GM19351 (cell line): ENCODE results near the gene NECTIN1.

ENCODE experiments used
- ATAC-seq: cut with Tn5 transposase; IDR thresholded peaks from one replicate; pipeline ENCODE4 v1.9.1; 2021; ENCODE audit warnings: mild to moderate bottlenecking, moderate library complexity; ENCODE audit not compliant: unreplicated experiment

Gene NECTIN1

DNA sequence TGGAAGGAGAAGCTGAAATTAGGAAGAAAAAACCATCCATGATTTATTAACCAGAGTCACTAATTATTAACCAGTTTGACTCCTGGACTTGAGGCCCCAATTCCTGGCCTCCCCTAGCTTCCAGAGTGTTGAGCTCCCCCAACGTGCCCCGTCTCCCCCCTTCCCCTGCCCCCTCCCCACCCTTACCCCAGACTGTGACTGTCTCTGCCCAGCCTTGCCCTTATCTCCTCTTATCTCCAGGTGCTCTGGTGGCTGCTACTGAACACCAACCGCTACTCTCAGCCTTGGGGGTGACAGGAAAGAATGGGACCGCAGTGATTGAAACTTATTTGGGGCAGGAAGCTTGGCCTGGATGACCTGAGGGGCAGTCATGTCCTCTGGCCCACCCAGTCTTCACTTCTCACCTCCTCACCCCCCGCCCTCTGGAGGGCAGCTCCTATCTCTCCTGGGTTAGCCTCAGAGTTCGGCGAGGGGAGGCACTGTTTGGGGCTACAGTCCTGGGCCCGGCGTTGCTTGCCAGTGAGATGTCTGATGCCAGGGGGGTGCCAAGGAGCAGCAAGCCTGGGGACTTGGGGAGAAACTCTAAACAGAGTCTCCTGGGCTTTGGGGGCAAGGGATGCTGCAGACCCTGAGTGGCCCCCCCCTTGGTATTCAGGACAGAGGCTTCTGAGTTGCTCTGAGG is 15.5 kb downstream of the NECTIN1 start:
- ATAC-seq, result no peak

DNA sequence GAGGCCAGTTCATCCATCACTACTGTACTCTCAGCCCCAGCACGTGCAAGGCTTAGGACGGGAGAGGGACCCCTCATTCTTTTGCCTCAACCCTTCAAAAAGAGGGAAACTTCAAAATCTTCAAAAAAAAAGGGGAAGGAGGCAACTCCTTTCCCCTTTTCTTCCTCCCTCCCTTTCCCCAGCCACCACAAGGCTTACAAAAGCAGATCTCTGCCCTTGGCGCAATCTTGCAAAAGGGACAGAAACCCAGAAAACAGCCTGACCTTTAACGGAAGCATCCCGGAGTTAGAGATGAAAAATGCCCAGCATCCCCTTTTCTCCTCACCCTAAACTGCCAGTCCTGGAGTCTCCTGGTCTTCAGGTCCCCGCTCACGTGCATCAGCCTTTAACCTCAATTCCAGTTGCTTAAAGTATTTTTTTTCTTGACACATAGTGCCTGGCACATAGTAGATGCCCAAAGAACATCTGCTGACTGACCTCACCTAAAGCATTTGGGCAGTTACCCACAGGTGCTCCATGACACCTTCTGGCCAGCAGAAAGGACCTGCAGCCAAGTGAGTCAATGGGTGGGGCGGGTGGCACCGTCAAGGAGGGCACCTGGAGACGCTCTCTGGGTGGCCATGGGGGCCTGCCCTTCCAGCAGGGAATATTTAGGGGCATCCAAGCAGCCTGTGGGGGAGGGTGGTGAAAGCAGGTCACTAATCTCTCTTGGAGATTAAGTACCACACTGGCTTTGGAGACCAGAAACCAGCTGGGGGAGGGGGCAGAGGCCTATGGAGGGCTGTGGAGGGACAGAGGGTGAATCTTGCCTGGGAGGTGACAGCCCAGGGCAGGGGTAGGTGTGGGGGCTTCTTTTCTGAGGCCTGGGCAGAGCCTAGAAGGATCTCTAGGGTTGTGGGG is 16.3 kb downstream of the NECTIN1 start:
- ATAC-seq, result no peak

DNA sequence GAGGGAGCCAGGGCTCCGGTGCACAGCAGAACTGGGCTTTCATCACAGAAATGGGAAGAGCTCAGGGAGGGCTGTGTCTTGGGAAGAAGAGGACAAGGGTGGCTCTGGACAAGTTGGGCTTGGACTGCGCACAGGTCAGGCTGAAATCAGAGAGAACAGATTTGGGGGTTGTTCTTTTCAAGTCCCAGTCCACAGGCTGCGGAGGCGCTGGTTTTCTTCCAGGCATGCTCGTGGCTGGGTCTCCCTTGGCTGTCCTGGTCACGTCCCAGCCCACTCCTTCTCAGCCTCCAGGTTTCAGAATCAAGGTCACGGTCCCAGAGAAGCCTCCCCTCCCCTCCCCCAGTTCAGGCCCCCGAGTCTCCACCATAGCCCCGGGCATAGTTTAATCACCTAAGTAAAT is 17.0 kb downstream of the NECTIN1 start:
- ATAC-seq, result no peak

DNA sequence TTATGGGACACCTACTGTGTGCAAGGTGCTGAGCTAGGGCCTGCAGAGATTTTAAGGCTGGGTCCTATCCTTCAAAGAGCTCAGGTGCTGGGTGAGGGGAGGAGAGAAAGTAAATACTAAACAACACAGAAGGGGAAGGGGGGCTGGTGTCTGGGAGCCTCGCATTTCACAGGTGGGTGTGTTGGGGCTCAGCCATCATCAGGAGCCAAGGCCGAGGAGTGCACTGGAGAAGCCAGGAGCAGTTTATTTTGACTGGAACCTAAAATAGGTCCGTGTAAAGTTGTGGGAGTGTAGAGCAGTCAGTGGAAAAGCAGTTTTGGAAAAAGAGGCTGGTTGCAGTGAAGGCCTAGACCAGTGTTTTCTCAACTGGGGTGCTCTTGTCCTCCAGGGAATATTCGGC is 17.5 kb downstream of the NECTIN1 start:
- ATAC-seq, result no peak

DNA sequence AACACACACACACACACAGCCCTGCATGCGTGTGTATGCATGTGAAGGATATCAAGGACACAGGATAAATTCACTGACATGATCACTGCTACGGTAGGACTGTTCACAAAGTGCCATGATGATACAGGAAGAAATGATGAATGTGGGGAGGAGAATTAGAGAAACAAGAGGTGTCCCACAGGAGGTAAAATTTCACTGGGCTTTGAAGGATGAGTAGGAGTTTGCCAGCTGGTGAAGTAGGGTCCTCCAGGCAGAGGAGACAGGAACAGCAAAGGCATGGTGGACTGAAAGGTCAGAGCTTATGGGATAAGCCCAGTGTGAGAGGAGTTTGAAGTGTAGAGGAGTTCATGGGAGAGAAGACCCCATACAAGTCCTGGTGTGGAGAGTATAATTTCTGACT is 18.6 kb downstream of the NECTIN1 start:
- ATAC-seq, result no peak

DNA sequence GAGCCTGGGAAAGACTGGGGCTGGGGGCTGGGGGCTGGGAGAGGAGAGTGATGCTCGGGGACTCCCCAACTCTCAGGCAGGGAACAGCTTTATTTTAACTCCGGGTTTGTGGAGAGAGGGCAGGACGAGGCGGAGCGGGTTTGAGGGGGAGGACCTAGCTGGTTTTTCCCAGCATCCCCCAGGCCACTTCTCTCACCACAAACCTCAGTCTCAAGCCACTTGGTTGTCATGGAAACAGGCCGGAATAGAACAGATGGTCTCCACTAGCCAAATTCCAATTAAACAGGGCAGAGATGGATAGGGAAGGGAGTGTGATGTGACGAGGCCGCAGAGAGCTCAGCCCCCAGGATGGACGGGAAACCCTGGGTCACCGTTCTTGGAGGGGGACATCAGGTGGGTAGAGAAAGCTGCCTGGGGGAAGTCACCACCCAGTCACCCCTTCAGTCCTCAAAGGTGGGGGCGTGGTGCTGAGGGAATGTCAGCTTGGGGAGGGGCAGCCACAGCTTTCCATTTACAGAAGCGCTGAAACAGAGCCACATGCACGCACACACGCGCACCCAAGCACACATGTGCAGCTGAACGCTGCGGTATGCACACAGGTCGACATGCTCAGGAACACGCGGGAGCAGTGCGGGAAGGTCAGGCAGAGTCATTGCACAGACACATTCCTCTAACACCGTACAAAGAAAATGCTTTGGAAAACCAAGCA is 19.2 kb downstream of the NECTIN1 start:
- no peak for ATAC-seq

DNA sequence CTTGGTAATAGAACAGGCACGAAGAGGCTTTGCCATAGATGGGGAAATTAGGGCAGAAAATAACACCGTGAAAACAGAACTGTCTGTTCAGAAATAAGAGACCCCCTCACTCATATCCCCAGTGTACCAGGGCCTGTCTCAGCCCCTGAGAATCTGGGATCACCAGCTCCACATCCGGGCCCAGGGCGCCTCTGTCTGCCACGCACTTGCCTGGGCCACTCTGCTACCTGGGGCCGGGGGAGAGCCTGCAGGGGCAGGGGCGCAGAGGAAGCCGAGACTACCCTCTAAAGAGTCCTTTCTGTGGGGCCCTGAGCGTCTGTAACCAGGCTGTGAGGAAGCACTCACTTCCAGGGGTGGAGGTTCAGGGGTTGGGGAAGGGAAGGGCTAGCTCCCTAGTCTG is 19.8 kb downstream of the NECTIN1 start:
- no peak for ATAC-seq

DNA sequence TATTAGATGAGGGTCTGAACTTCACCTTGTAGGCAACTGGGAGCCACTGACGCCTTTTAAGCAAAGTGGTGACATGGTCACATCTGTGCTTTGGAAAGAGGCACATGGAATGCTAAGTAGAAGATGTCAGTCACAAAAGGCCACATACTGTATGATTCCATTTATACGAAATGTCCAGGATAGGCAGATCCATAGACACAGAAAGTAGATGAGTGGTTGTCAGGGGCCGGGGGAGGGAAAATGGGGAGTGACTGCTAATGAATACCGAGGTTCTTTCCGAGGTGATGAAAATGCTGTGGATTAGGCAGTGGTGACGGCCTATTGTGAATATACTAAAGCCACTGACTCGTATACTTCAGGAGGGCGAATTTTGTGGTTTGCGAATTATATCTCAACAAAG is 20.6 kb downstream of the NECTIN1 start:
- no peak for ATAC-seq

DNA sequence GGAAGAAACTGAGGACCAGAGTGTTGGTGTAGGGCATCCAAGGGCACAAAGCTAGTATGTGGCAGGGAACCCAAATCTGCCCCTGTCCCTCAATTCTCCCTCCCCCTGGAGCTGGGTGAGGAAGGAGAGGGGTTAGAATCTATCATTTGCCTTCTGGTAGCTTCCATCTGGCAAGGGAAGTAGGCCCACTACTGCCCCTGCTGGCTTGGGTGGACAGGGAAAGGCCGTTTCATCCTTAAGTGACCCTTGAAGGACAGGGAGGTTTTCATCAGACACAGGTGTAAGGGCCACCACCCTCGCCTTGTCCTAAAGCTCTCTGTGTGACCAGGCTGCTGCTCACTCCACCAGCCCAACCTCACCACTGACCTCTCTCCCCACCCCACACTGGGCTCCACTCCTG is 22.1 kb downstream of the NECTIN1 start:
- no peak for ATAC-seq

DNA sequence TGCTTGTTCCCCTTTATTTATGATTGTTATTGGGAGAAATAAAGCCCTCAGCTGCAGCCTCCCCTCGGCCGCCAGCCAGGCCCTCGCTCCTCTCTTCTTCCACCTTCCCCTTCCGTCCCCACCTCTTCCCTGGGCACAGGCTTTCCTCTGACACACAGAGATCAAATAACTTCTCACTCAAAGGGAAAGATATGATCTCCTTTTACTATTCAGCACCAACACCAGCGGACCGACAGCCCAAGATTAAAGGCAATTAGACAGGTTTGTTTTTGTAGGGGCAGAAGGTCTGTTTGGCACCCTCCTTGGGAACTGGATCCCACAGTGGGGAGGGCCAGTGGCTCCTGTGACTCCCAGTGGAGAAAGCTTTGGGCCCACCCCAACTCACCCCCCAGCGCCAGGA is 23.0 kb downstream of the NECTIN1 start:
- ATAC-seq, result no peak

DNA sequence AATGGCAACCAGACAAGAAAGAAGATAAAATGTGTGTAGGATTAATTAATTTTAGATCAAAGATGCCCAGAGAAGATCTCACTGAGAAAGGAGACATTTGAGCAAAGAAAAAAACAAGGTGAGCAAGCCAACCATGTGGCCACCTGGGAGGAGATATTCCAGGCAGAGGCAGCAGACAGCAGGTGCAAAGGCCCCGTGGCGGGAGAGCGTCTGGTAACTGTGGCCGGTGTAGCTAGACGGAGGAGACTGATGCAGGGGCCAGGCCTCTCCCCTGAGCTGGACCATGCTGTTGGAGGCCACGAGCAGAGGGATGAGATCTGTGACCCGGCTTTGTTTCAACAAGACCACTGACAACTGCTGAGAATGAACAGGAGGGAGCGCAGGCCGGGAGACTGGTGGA is 23.6 kb downstream of the NECTIN1 start:
- no peak for ATAC-seq

DNA sequence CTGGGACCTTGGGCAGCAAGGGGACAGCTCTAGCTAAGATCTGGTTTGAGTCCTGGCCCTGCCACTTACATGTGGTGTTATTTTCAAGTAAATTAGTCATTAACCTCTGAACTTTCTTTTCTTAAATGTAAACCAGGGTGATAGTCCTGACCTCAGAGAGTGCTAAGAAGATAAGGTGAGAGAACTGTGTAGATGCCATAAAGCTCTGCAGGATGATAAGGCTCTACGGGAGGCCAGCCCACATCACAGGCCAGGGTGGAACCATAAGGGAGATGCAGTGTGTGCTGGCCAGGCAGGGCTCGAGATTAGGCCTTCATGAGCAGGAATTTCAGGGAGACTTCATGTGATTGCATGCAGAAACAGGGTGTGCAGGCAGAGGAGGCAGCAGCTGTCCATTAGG is 24.2 kb downstream of the NECTIN1 start:
- ATAC-seq, result no peak

DNA sequence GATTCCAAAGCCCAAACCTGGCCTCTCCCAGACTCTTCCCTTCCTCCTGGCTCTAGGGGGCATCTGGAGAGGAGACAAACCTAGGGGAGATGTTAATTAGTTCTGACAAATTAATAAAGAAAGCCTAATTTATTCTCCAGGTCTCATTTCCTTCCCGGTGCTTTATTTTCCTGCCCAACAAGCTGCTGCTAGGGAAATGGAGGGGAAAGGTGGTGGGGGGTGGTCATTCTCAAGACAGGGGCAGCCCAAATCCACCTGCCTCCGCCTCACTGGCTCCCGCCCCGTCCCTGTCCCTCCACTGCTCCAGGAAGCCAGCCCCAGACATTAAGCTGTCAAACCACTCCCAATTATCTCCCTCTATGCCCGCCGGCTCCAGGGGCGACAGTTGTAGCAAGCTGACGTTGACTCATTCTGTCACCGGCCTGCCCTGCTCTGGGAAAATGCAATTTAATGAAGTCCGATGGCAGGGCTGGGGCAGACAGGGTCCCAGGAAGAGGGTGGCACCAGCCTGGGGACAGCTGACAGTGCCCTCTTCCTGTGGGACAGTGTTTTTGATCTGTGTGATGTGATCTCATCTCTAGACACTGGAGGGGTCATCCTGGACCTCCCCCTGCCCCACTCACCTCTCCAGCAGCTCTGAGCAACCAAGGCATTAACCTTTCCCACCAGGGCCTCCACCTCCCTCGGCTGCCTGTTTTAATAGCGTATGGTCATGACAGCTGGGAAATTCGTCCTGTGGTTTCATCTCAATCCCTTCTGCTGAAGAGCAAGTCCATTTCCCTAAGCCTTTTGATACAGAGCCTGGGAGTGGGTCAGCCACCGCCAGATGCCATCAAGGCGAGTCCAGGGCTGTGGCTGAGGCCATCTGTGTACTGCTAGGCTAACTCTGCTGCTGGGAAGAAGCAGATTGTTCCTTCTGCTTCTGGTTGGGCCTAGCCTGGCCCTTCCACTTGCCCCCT is 27.1 kb downstream of the NECTIN1 start:
- ATAC-seq, result no peak

GRCh38 chr11:119700536-119701346 is 28.3 kb downstream of the NECTIN1 start:
- no peak for ATAC-seq

GRCh38 chr11:119700030-119700429 is 29.0 kb downstream of the NECTIN1 start:
- ATAC-seq, result no peak

DNA sequence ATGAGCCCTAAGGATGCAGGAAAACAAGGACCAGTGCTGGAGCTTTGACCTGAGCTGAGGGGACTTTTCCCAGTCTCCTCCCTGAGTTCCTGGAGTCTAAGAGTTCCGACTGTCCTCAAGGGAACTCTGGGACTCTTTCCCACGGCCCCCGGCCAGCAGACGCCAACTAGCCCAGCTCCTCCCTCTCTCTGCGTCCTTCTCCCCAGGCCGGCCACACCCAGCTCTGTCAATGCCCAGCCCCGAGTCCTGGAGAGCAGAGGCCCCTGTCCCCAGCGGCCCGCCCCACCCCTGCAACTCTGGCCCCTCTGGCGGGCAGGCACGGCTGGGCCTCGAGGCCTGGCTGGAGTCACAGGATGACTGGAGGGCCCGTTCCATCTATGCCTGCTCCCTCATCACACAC is 29.8 kb downstream of the NECTIN1 start:
- no peak for ATAC-seq

DNA sequence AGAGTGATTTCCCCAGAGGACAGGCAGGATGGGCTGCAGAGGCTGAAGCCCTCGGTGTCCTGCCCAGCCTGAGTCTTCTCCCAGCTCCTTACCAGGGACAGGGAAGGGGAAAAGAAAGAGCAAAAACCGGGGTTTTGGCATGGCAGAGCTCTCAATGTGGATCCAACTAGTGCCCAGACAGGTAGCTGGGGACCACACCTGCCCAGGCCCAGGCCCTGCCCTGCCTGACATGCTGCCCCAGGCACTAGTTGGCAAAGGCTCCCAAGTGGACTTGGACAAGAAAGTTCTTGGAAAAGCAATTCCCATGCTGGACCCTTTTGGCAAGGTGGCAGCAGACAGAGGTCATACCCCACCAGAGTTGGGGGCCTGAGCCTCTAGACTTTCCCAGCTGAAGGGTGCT is 31.1 kb downstream of the NECTIN1 start:
- ATAC-seq, result no peak

DNA sequence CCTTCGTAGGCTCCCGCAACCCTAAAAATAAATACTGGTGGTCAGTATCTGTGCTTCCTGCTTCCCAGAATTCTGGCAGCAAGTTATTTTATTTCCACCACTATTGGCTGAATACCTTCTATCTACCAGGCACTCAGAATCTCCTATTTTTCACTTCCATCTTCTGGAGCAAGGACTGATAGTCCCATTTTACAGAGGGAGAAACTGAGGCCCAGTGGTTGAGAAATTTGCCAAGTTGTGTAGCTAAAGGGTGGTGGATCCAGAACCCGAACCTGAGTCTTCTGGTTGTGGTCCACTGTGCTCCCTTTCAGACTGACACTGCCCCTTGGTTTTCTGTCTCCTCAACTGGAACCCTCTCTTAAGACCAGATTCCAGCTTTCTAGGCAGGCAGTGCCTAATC is 31.6 kb downstream of the NECTIN1 start:
- ATAC-seq, result no peak

GRCh38 chr11:119696378-119697222 is 32.4 kb downstream of the NECTIN1 start:
- ATAC-seq, result no peak
